ENCODE data around the gene TANK. TPM values are rescaled to one million over a fixed set of nuclear protein-coding genes. Genes with fewer than 3 reads are reported as not detected.

Gene TANK
- total RNA-seq, 1 experiment from 2014 or later = 52.5 TPM

- Histone ChIP-seq H3K4me3 (replicated peaks in 1 of 2; ENCODE audit: low read depth in 1 of 2, low read length in 2 of 2) (no peak overlapping the region), H3K27me3 (ENCODE audit: insufficient read depth, low read length) (no peaks in the 10 kb centered on the region), H3K27ac (ENCODE audit: low read depth, low read length) (no peak overlapping the region; the same call in 1 of the 2 replicates), H3K9ac (ENCODE audit: low read length) (no peak overlapping the region), H3K9me3 (ENCODE audit: control insufficient read depth in 1 of 2, insufficient read depth in 1 of 2, low read depth in 1 of 2, low read length in 2 of 2) (no peaks in the 10 kb centered on the region), H4K20me1 (ENCODE audit: insufficient read depth) (no peaks in the 10 kb centered on the region), H3K79me2 (ENCODE audit: insufficient read depth, low read length) (peaks cover 18% of the 10 kb centered on the region), H2AFZ (ENCODE audit: low read depth, low read length, poor library complexity, severe bottlenecking) (no peak overlapping the region), H3K4me2 (ENCODE audit: low read length) (no peak overlapping the region), H3K36me3 (ENCODE audit: control insufficient read depth in 1 of 2, insufficient read depth in 2 of 2, low read length in 2 of 2) (peaks cover 21 to 22% of the 10 kb centered on the region in 2 experiments; a peak in 3 of 4 replicates), H3K4me1 (ENCODE audit: control insufficient read depth in 1 of 2, insufficient read depth in 2 of 2, low read length in 2 of 2) (peaks cover 16 to 25% of the 10 kb centered on the region in 2 experiments), H3K9me2 (ENCODE audit: insufficient read depth) (no peaks in the 10 kb centered on the region)
- ChIA-PET POLR2A (no interaction called here), CTCF (interaction anchor here (1.8 kb wide), 1 partner anchor 17 kb away, joined by 8 read pairs; no protein-coding TSS in a partner anchor), RAD21 (ENCODE audit: low non-redundant PET in 1 of 2, low total read pairs in 2 of 2, uncharacterized antibody in 2 of 2, unreplicated experiment in 2 of 2) (no interaction called here)
- TF ChIP-seq EGR1 (IDR thresholded peaks at IDR 0.05; ENCODE audit: low read depth) (no peak), JUND (IDR thresholded peaks at IDR 0.05) (no peak), POLR2A (IDR thresholded peaks at IDR 0.05; ENCODE audit: borderline replicate concordance, extremely low read depth, insufficient read depth, insufficient read length) (no peak), FOSL1 (IDR thresholded peaks at IDR 0.05; ENCODE audit: low read depth) (no peak), EZH2 (IDR thresholded peaks at IDR 0.05) (no peak), ATF3 (IDR thresholded peaks at IDR 0.05) (no peak), ELF1 (IDR thresholded peaks at IDR 0.05; ENCODE audit: borderline replicate concordance, low read depth) (no peak), YY1 (IDR thresholded peaks at IDR 0.05; ENCODE audit: extremely low read depth, insufficient replicate concordance, low read depth, low read length) (no peak)
- TF ChIP-seq, protein P1, sequence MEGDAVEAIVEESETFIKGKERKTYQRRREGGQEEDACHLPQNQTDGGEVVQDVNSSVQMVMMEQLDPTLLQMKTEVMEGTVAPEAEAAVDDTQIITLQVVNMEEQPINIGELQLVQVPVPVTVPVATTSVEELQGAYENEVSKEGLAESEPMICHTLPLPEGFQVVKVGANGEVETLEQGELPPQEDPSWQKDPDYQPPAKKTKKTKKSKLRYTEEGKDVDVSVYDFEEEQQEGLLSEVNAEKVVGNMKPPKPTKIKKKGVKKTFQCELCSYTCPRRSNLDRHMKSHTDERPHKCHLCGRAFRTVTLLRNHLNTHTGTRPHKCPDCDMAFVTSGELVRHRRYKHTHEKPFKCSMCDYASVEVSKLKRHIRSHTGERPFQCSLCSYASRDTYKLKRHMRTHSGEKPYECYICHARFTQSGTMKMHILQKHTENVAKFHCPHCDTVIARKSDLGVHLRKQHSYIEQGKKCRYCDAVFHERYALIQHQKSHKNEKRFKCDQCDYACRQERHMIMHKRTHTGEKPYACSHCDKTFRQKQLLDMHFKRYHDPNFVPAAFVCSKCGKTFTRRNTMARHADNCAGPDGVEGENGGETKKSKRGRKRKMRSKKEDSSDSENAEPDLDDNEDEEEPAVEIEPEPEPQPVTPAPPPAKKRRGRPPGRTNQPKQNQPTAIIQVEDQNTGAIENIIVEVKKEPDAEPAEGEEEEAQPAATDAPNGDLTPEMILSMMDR (IDR thresholded peaks at IDR 0.05 in 2 of 3, conservative IDR thresholded peaks at IDR 0.05 in 1 of 3; ENCODE audit: borderline replicate concordance in 1 of 3, insufficient read depth in 1 of 3, low read depth in 2 of 3, low read length in 2 of 3) = no peak
- no peak for ATAC-seq
- intact Hi-C loops (cut with micrococcal nuclease) = no loop called here
- no TSS peak for BruUV-seq (replicated peaks)
- no peak for DNase-seq (ENCODE audit: low read depth, low spot score)
Measured at GRCh38 chr2:161206471-161207032, 46.3 kb downstream of the TANK start.

Measured in HCT116 (cell line).